DND-41 (cell line): ENCODE results near the gene NIBAN1.
"Not testable (repeated sequence)": the region's sequence is repeated elsewhere in the genome, so short reads cannot be mapped to it uniquely, and the experiment has no call there.

Experiments used
- ATAC-seq: fragments of 200-7000 bp; cut with Tn5 transposase; 3 replicates; pipeline ENCODE4 v1.9.1; 2021; ENCODE audit warnings: low read depth; ENCODE audit not compliant: insufficient read depth
- DNase-seq: peaks from one replicate; pipeline ENCODE4 v3.0.0-alpha.2; 2020
- H2AFZ ChIP-seq: 2 replicates; pipeline ENCODE4 v1.6.0; 2012; ENCODE audit warnings: low read depth, low read length
- H3K27ac ChIP-seq: 2 replicates; pipeline ENCODE4 v1.5.1; 2012; ENCODE audit warnings: low read length, inconsistent platforms
- H3K27me3 ChIP-seq: fragments of 200-600 bp; sonication (generic); 2 replicates; pipeline ENCODE4 v1.6.0; 2012; ENCODE audit warnings: low read length, mild to moderate bottlenecking, inconsistent platforms; ENCODE audit not compliant: insufficient read depth, poor library complexity
- H3K36me3 ChIP-seq: 2 replicates; pipeline ENCODE4 v1.5.1; 2012; ENCODE audit warnings: low read length, inconsistent platforms; ENCODE audit not compliant: insufficient read depth
- H3K4me1 ChIP-seq: 2 replicates; pipeline ENCODE4 v1.5.1; 2012; ENCODE audit warnings: mild to moderate bottlenecking, low read length; ENCODE audit not compliant: insufficient read depth
- H3K4me2 ChIP-seq: 2 replicates; pipeline ENCODE4 v1.6.0; 2012; ENCODE audit warnings: mild to moderate bottlenecking, moderate library complexity, low read length, inconsistent platforms; ENCODE audit not compliant: insufficient read depth
- H3K4me3 ChIP-seq, 2 experiments: fragments of 200-600 bp in 1 of 2; shearing (Covaris generic) in 1 of 2; 2 replicates each; pipeline ENCODE4 v1.5.1; 2012 to 2016; ENCODE audit warnings: inconsistent platforms in 2 of 2, low read length in 2 of 2, mild to moderate bottlenecking in 2 of 2, low read depth in 1 of 2, moderate library complexity in 1 of 2
- H3K79me2 ChIP-seq: 2 replicates; pipeline ENCODE4 v1.6.0; 2012; ENCODE audit warnings: low read length, inconsistent platforms; ENCODE audit not compliant: insufficient read depth
- H3K9ac ChIP-seq: 2 replicates; pipeline ENCODE4 v1.6.0; 2012; ENCODE audit warnings: low read depth, mild to moderate bottlenecking, inconsistent platforms, low read length, moderate library complexity
- H3K9me3 ChIP-seq: 2 replicates; pipeline ENCODE4 v1.5.1; 2012; ENCODE audit warnings: low read length, moderate library complexity, mild to moderate bottlenecking, inconsistent platforms; ENCODE audit not compliant: insufficient read depth, severe bottlenecking
- H4K20me1 ChIP-seq: 2 replicates; pipeline ENCODE4 v1.6.0; 2012; ENCODE audit warnings: low read length; ENCODE audit not compliant: insufficient read depth
- CTCF ChIP-seq: IDR thresholded peaks from 2 replicates; pipeline ENCODE4 v1.5.1; 2012; ENCODE audit warnings: borderline replicate concordance, low read length, moderate library complexity, mild to moderate bottlenecking; ENCODE audit not compliant: poor library complexity, severe bottlenecking; ENCODE audit errors: extremely low read depth
- EZH2 ChIP-seq: IDR thresholded peaks from 3 replicates; pipeline ENCODE4 v1.6.1; 2012; ENCODE audit warnings: borderline replicate concordance, low read depth, mild to moderate bottlenecking, moderate library complexity, low read length, inconsistent platforms; ENCODE audit not compliant: severe bottlenecking

The NIBAN1 gene

GRCh38 chr1:184958554-184959353 is 15.6 kb downstream of the NIBAN1 start:
- H3K9ac ChIP-seq = no peak overlapping the region
- H3K27ac ChIP-seq = no peak overlapping the region
- H4K20me1 ChIP-seq = no peaks in the 10 kb centered on the region
- no peak for DNase-seq
- no peaks in the 10 kb centered on the region for H3K9me3 ChIP-seq
- H3K27me3 ChIP-seq = peaks cover 5% of the 10 kb centered on the region
- no peaks in the 10 kb centered on the region for H3K36me3 ChIP-seq
- no peak for ATAC-seq
- no peak overlapping the region for H3K4me2 ChIP-seq
- no peak overlapping the region for H2AFZ ChIP-seq
- no peak for TF ChIP-seq EZH2
- TF ChIP-seq CTCF = no peak
- no peaks in the 10 kb centered on the region for H3K4me1 ChIP-seq
- no peak overlapping the region for H3K4me3 ChIP-seq
- H3K79me2 ChIP-seq = no peaks in the 10 kb centered on the region

GRCh38 chr1:184957901-184958300 is 16.4 kb downstream of the NIBAN1 start:
- H3K9ac ChIP-seq, H2AFZ ChIP-seq, H3K27me3 ChIP-seq, H3K9me3 ChIP-seq, H3K4me3 ChIP-seq, H4K20me1 ChIP-seq, ATAC-seq, H3K27ac ChIP-seq, DNase-seq, H3K36me3 ChIP-seq, H3K79me2 ChIP-seq, H3K4me2 ChIP-seq, H3K4me1 ChIP-seq: not testable (repeated sequence)

- no peaks in the 10 kb centered on the region for H3K4me1 ChIP-seq
- ATAC-seq (no peak), DNase-seq (no peak)
- no peak overlapping the region for H2AFZ ChIP-seq
- no peak overlapping the region for H3K9ac ChIP-seq
- peaks cover 5% of the 10 kb centered on the region for H3K27me3 ChIP-seq
- no peaks in the 10 kb centered on the region for H3K36me3 ChIP-seq
- no peak overlapping the region for H3K27ac ChIP-seq
- no peaks in the 10 kb centered on the region for H3K79me2 ChIP-seq
- H3K4me2 ChIP-seq = no peak overlapping the region
- H3K4me3 ChIP-seq = no peak overlapping the region
- TF ChIP-seq CTCF = no peak
- no peak for TF ChIP-seq EZH2
- H3K9me3 ChIP-seq = no peaks in the 10 kb centered on the region
- H4K20me1 ChIP-seq = no peaks in the 10 kb centered on the region
These were observed 17.2 kb downstream of the NIBAN1 start for GRCh38 chr1:184956999-184957700.

GRCh38 chr1:184954232-184954995 is 19.9 kb downstream of the NIBAN1 start:
- no peak overlapping the region for H3K27ac ChIP-seq
- H3K36me3 ChIP-seq = no peaks in the 10 kb centered on the region
- no peak overlapping the region for H2AFZ ChIP-seq
- no peak for TF ChIP-seq CTCF
- TF ChIP-seq EZH2 = no peak
- no peaks in the 10 kb centered on the region for H4K20me1 ChIP-seq
- peaks cover 5% of the 10 kb centered on the region for H3K27me3 ChIP-seq
- DNase-seq (no peak), ATAC-seq (no peak)
- H3K4me2 ChIP-seq = no peak overlapping the region
- no peaks in the 10 kb centered on the region for H3K9me3 ChIP-seq
- H3K79me2 ChIP-seq = no peaks in the 10 kb centered on the region
- no peak overlapping the region for H3K9ac ChIP-seq
- H3K4me3 ChIP-seq = no peak overlapping the region
- H3K4me1 ChIP-seq = no peaks in the 10 kb centered on the region
